ENCODE results near the gene PAQR5.

Gene PAQR5

GRCh38 chr15:69305933-69306568 is 7.3 kb downstream of the PAQR5 start:
- H3K4me3 ChIP-seq (replicated peaks; ENCODE audit: low read depth, low read length) = no peak overlapping the region
- TF ChIP-seq CTCF (IDR thresholded peaks at IDR 0.05; ENCODE audit: low read depth, low read length, missing control alignments) = no peak

GRCh38 chr15:69307939-69308338 is 9.2 kb downstream of the PAQR5 start:
- no peak overlapping the region for H3K4me3 ChIP-seq (replicated peaks; ENCODE audit: low read depth, low read length)
- no peak for TF ChIP-seq CTCF (IDR thresholded peaks at IDR 0.05; ENCODE audit: low read depth, low read length, missing control alignments)
- DNase-seq (ENCODE audit: extremely low read depth, low read depth) = no peak

More at GRCh38 chr15:69305933-69306568, 7.3 kb downstream of the PAQR5 start:
- DNase-seq (ENCODE audit: extremely low read depth, low read depth) = no peak

DNA sequence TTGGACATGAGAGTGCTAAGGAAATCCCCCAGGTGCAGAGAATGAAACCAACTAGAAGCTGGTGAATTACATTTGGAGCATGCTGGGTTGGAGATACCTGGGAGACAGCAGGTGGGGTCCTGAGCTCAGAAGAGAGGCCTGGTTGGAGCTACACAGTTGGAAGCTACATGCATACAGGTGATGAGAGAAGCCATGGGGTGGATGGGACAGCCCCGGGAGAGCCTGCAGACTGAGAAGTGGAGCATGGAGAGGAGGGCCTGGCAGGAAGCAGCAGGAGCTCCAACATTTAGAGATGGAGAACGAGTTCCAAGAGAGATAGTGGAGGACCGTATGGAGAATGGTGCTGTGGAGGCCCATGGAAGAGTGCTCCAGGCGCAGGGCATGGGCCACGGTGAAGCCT is 10.2 kb downstream of the PAQR5 start:
- no peak for TF ChIP-seq CTCF (IDR thresholded peaks at IDR 0.05; ENCODE audit: low read depth, low read length, missing control alignments)
- no peak for DNase-seq (ENCODE audit: extremely low read depth, low read depth)

GRCh38 chr15:69311319-69311721 is 12.6 kb downstream of the PAQR5 start:
- no peak for DNase-seq (ENCODE audit: extremely low read depth, low read depth)
- no peak for TF ChIP-seq CTCF (IDR thresholded peaks at IDR 0.05; ENCODE audit: low read depth, low read length, missing control alignments)
- H3K4me3 ChIP-seq (replicated peaks; ENCODE audit: low read depth, low read length) = no peak overlapping the region

More for the DNA sequence above, 10.2 kb downstream of the PAQR5 start:
- no peak overlapping the region for H3K4me3 ChIP-seq (replicated peaks; ENCODE audit: low read depth, low read length)

DNA sequence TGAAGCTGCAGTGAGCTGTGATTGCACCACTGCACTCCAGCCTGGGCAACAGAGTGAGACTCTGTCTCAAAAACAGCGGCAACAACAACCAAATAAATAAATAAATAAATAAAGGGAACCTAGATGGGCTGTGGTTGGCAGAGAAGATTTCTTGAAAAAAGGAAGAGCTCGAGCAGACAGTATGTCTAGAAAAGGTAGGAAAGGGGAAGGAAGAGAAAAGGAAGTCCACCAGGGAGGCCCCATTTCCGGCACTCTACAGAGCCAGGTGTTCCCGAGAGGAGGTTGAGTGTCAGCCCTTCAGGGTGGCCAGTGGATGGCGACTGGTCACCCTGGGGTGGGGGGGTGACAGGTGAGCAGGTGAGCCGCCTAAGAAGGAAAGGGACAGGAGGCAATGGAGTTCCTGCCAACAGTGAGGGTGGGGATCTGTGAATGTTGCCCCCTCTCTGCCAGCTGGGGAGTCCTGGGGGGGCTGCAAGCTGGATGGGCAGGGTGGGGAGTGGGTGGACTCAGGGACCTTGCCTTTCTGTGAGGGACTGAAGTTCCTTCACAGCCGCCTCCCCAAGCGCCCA is 14.8 kb downstream of the PAQR5 start:
- no peak for TF ChIP-seq CTCF (IDR thresholded peaks at IDR 0.05; ENCODE audit: low read depth, low read length, missing control alignments)
- no peak for DNase-seq (ENCODE audit: extremely low read depth, low read depth)
- no peak overlapping the region for H3K4me3 ChIP-seq (replicated peaks; ENCODE audit: low read depth, low read length)

GRCh38 chr15:69314131-69314530 is 15.4 kb downstream of the PAQR5 start:
- TF ChIP-seq CTCF (IDR thresholded peaks at IDR 0.05; ENCODE audit: low read depth, low read length, missing control alignments) = no peak
- no peak overlapping the region for H3K4me3 ChIP-seq (replicated peaks; ENCODE audit: low read depth, low read length)
- DNase-seq (ENCODE audit: extremely low read depth, low read depth) = no peak

All from HFF-Myc (cell line).